Endothelial cell of umbilical vein (primary cell): ENCODE results near the gene ETV7. TPM values are rescaled to one million over a fixed set of nuclear protein-coding genes. Genes with fewer than 3 reads are reported as not detected.

Experiments used
- BruUV-seq: library from RNA; stranded (reverse); fragments of 400-500 nt; replicated peaks from 2 replicates; lab custom pipeline; 2021; lab: Mats Ljungman, UMichigan
- CTCF ChIA-PET: fragments of 300-600, 350-600 bp; sonication (Branson Sonifier 250); formaldehyde crosslinking; loops from one replicate; lab custom pipeline; 2021; ENCODE audit warnings: antibody characterized with exemption, inconsistent platforms; lab: Charles Lee
- POLR2A ChIA-PET: fragments of 300-600, 350-600 bp; sonication (Branson Sonifier 250); formaldehyde crosslinking; loops from one replicate; lab custom pipeline; 2021; ENCODE audit warnings: antibody characterized with exemption, inconsistent platforms; lab: Charles Lee
- DNase-seq: peaks from one replicate; pipeline ENCODE4 v3.0.0-alpha.2; 2011; ENCODE audit warnings: low read depth, low spot score
- FAIRE-seq: peaks from 2 replicates; lab custom pipeline; 2011; peaks lifted over from hg19 to GRCh38; lab: Jason Lieb, UNC
- H2AFZ ChIP-seq: 2 replicates; pipeline ENCODE4 v1.6.0; 2012; ENCODE audit warnings: low read depth, low read length, control low read depth, inconsistent platforms
- H3K27ac ChIP-seq: 2 replicates; pipeline ENCODE4 v1.5.1; 2011; ENCODE audit warnings: low read depth, mild to moderate bottlenecking, control low read depth, low read length, moderate library complexity; ENCODE audit not compliant: insufficient read depth
- H3K27me3 ChIP-seq, 2 experiments: 2 replicates each; pipeline versions ENCODE4 v1.6.0 to v1.6.1; 2011; ENCODE audit warnings: low read length in 2 of 2, mixed read lengths in 1 of 2; ENCODE audit not compliant: control insufficient read depth in 2 of 2, insufficient read depth in 2 of 2
- H3K36me3 ChIP-seq, 2 experiments: 2 replicates in 1 of 2; 3 replicates in 1 of 2; pipeline ENCODE4 v1.5.1; 2011; ENCODE audit warnings: low read length in 2 of 2, mild to moderate bottlenecking in 1 of 2, moderate library complexity in 1 of 2; ENCODE audit not compliant: control insufficient read depth in 2 of 2, insufficient read depth in 2 of 2; ENCODE audit errors: extremely low read depth in 1 of 2
- H3K4me1 ChIP-seq: 3 replicates; pipeline ENCODE4 v1.5.1; 2011; ENCODE audit warnings: mild to moderate bottlenecking, low read length; ENCODE audit not compliant: control insufficient read depth, insufficient read depth; ENCODE audit errors: extremely low read depth
- H3K4me2 ChIP-seq: 2 replicates; pipeline ENCODE4 v1.6.1; 2011; ENCODE audit warnings: low read length, control low read depth, mixed read lengths; ENCODE audit not compliant: insufficient read depth
- H3K4me3 ChIP-seq, 3 experiments: fragments of 200-600 bp in 1 of 3; sonication (generic), shearing (Covaris generic) in 1 of 3; replicated peaks in 1 of 3; 2 replicates each; pipeline ENCODE4 v1.5.1; 2011 to 2016; ENCODE audit warnings: control low read depth in 3 of 3, low read length in 3 of 3, mild to moderate bottlenecking in 2 of 3, inconsistent platforms in 1 of 3, low read depth in 1 of 3, moderate library complexity in 1 of 3; ENCODE audit not compliant: insufficient read depth in 1 of 3
- H3K79me2 ChIP-seq: 2 replicates; pipeline ENCODE4 v1.6.0; 2012; ENCODE audit warnings: low read length, inconsistent platforms; ENCODE audit not compliant: control insufficient read depth, insufficient read depth
- H3K9ac ChIP-seq: replicated peaks from 2 replicates; pipeline ENCODE3; 2011; ENCODE audit warnings: low read length, control low read depth; ENCODE audit not compliant: insufficient read depth; ENCODE audit errors: extremely low read depth
- H3K9me1 ChIP-seq: replicated peaks from 3 replicates; pipeline ENCODE4 v1.6.0; 2011; ENCODE audit warnings: mild to moderate bottlenecking, low read length; ENCODE audit not compliant: control insufficient read depth, insufficient read depth; ENCODE audit errors: extremely low read depth
- H3K9me3 ChIP-seq: replicated peaks from 2 replicates; pipeline ENCODE4 v1.5.1; 2012; ENCODE audit warnings: low read length, inconsistent platforms; ENCODE audit not compliant: control insufficient read depth, insufficient read depth
- H4K20me1 ChIP-seq: replicated peaks from 2 replicates; pipeline ENCODE3; 2011; ENCODE audit warnings: mild to moderate bottlenecking, low read length; ENCODE audit not compliant: control insufficient read depth, insufficient read depth; ENCODE audit errors: extremely low read depth
- FOS ChIP-seq: IDR thresholded peaks from 2 replicates; pipeline ENCODE4 v1.6.1; 2011; ENCODE audit warnings: mild to moderate bottlenecking, low read length, moderate library complexity, borderline replicate concordance; ENCODE audit not compliant: insufficient read depth
- GATA2 ChIP-seq: IDR thresholded peaks from 2 replicates; pipeline ENCODE4 v1.7.0; 2011; ENCODE audit warnings: low read depth, mild to moderate bottlenecking, moderate library complexity, mixed read lengths, low read length; ENCODE audit not compliant: insufficient read length, insufficient read depth
- JUN ChIP-seq: IDR thresholded peaks from 2 replicates; pipeline ENCODE4 v1.6.1; 2011; ENCODE audit warnings: borderline replicate concordance, low read depth; ENCODE audit not compliant: insufficient read length, insufficient read depth
- MYC ChIP-seq: IDR thresholded peaks from one replicate; pipeline ENCODE4 v1.6.1; 2011; ENCODE audit warnings: mild to moderate bottlenecking, low read depth, low read length
- POLR2A ChIP-seq: IDR thresholded peaks from 2 replicates; pipeline ENCODE4 v1.6.1; 2012; ENCODE audit warnings: low read depth, mild to moderate bottlenecking, control low read depth, low read length
- POLR2AphosphoS5 ChIP-seq: IDR thresholded peaks from 2 replicates; pipeline ENCODE4 v1.6.1; 2012; ENCODE audit warnings: low read depth, mild to moderate bottlenecking, control low read depth, low read length, moderate library complexity; ENCODE audit not compliant: insufficient read depth
- dilution Hi-C: fragments of 300-500 bp; cut with MboI; formaldehyde crosslinking; loops from one replicate; pipeline ENCODE4 v1.15.0; 2019; ENCODE audit warnings: low sequenced_read_pairs; ENCODE audit not compliant: extremely low pct_ligation_motif_present
- intact Hi-C: fragments of 100-400 bp; cut with micrococcal nuclease; formaldehyde crosslinking; loops from one replicate; pipeline ENCODE4 v1.10.0; 2022
- polyA plus RNA-seq, 4 experiments: library from polyadenylated mRNA; depleted of rRNA in 3 of 4; stranded (reverse) in 3 of 4; unstranded in 1 of 4; fragments of >200 nt; gene quantifications; 2 replicates each; pipeline versions ENCODE4 v1.2.1 to v1.2.3, GENCODE V29; 2011 to 2012; ENCODE audit warnings: missing spikeins in 1 of 4
- total RNA-seq: library from RNA; stranded (reverse); gene quantifications from 2 replicates; pipeline ENCODE4 v1.2.3, GENCODE V29; 2021
- TF ChIP-seq, protein P1 (sequence below), 2 donors: IDR thresholded peaks; 1 replicate in 1 of 2; 2 replicates in 1 of 2; pipeline ENCODE4 v1.5.1; 2011; ENCODE audit warnings: low read length in 2 of 2, mild to moderate bottlenecking in 2 of 2, moderate library complexity in 2 of 2, control low read depth in 1 of 2, inconsistent platforms in 1 of 2, low read depth in 1 of 2; ENCODE audit not compliant: insufficient read depth in 1 of 2; ENCODE audit errors: extremely low read depth in 1 of 2
- TF ChIP-seq, protein P2 (sequence below): IDR thresholded peaks from 2 replicates; pipeline ENCODE4 v1.6.1; 2011; ENCODE audit not compliant: insufficient read depth, insufficient read length

The ETV7 gene
- total and polyA plus RNA-seq, 2 donors (not counting 3 experiments of a cell fraction or from before 2014, with no cell fraction given) = 0.23 to 0.58 TPM

DNA sequence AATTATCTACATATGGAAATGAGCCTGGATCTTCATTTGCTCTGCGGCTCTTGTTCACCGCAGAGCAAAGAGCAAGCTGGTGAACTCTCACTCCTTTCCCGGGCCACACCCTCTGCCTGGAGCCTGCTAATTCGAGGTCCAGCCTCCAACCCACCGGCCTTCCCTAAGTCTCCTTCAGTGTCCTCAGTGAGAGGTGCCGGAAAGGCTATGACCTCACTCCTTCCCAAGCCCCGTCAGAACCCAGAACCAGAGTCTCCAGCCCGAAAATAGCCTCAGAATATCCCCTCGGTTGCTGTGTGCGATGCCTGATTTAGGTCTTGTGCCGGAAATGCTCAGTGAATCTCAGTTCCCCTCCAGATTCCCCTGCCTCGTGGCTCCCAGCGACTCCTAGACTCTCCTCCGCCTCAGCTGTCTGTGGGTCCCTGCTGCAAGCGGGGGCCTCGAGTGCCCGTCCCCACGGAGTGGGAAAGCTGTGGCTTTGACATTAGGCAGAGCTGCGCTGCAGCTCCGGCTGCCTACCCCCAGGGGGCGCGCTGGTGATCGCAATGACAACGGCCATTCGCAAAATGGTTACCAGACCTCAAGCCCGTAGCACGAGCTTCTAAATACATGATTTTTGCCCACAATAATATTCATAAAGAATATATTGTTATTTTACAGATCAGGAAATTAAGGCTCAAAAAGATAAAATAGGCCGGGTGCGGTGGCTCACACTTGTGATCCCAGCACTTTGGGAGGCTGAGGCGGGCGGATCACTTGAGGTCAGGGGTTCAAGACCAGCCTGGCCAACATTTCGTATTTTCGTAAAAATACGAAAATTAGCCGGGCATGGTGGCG is 46.6 kb downstream of the ETV7 start:
- no peak overlapping the region for H3K27ac ChIP-seq
- dilution Hi-C loops (no loop called here), intact Hi-C loops (loop anchor here (1.0 kb wide), 3 partner anchors 9 to 39 kb away; no protein-coding TSS in a partner anchor)
- H3K27me3 ChIP-seq = peaks cover 36 to 43% of the 10 kb centered on the region in 2 experiments
- H2AFZ ChIP-seq = peak overlapping the region; percentile 55
- H3K4me3 ChIP-seq = no peak overlapping the region
- no peaks in the 10 kb centered on the region for H3K79me2 ChIP-seq
- ChIA-PET POLR2A (interaction anchor here (0.5 to 1.3 kb wide), 3 partner anchors 10 to 55 kb away, joined by 3 to 4 read pairs (median 3); no protein-coding TSS in a partner anchor), CTCF (interaction anchor here (0.7 to 13.2 kb wide), 48 partner anchors 8 to 348 kb away, joined by 3 to 373 read pairs (median 4); partner anchors contain the start of genes KCTD20 and PXT1)
- no peaks in the 10 kb centered on the region for H4K20me1 ChIP-seq
- DNase-seq (peak; percentile 59), FAIRE-seq (peak; percentile 78)
- no peaks in the 10 kb centered on the region for H3K9me1 ChIP-seq
- H3K9ac ChIP-seq = peak overlapping the region; percentile 19
- peaks cover 4% of the 10 kb centered on the region for H3K4me1 ChIP-seq
- H3K4me2 ChIP-seq = peak overlapping the region; percentile 47
- no TSS peak for BruUV-seq
- TF ChIP-seq, protein P1, sequence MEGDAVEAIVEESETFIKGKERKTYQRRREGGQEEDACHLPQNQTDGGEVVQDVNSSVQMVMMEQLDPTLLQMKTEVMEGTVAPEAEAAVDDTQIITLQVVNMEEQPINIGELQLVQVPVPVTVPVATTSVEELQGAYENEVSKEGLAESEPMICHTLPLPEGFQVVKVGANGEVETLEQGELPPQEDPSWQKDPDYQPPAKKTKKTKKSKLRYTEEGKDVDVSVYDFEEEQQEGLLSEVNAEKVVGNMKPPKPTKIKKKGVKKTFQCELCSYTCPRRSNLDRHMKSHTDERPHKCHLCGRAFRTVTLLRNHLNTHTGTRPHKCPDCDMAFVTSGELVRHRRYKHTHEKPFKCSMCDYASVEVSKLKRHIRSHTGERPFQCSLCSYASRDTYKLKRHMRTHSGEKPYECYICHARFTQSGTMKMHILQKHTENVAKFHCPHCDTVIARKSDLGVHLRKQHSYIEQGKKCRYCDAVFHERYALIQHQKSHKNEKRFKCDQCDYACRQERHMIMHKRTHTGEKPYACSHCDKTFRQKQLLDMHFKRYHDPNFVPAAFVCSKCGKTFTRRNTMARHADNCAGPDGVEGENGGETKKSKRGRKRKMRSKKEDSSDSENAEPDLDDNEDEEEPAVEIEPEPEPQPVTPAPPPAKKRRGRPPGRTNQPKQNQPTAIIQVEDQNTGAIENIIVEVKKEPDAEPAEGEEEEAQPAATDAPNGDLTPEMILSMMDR (IDR thresholded peaks at IDR 0.05; ENCODE audit: extremely low read depth in 1 of 2, insufficient read depth in 1 of 2, low read depth in 1 of 2, low read length in 2 of 2) = peak; percentile 98 to 99
- TF ChIP-seq POLR2A = no peak
- H3K36me3 ChIP-seq = no peaks in the 10 kb centered on the region
- no peaks in the 10 kb centered on the region for H3K9me3 ChIP-seq

DNA sequence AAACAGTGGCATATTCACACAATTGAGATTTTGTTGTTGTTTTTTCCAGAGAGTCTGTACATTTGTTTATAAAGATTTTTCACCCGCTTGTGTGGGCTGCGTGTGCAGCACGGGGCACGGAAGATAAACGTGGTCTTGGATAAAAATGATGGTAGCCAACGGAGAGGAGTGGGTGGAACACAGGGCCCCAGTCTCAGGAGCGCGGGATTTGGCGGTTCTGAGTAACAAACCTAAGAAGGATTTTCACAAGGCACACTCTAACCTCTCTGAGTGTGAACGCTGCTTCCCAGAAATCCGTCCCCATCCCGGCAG is 47.2 kb downstream of the ETV7 start:
- Histone ChIP-seq H3K36me3 (no peaks in the 10 kb centered on the region), H2AFZ (no peak overlapping the region), H3K9ac (no peak overlapping the region), H3K4me3 (no peak overlapping the region), H3K27me3 (peaks cover 41 to 46% of the 10 kb centered on the region in 2 experiments), H3K27ac (no peak overlapping the region), H4K20me1 (no peaks in the 10 kb centered on the region), H3K4me2 (no peak overlapping the region), H3K9me1 (no peaks in the 10 kb centered on the region), H3K79me2 (no peaks in the 10 kb centered on the region), H3K4me1 (peaks cover 4% of the 10 kb centered on the region), H3K9me3 (no peaks in the 10 kb centered on the region)
- no peak for FAIRE-seq
- TF ChIP-seq MYC (no peak), POLR2A (no peak), GATA2 (no peak), POLR2AphosphoS5 (no peak), FOS (no peak), JUN (no peak)
- TF ChIP-seq, protein P2, sequence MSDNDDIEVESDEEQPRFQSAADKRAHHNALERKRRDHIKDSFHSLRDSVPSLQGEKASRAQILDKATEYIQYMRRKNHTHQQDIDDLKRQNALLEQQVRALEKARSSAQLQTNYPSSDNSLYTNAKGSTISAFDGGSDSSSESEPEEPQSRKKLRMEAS = no peak
- TF ChIP-seq, protein P1 (IDR thresholded peaks at IDR 0.05; ENCODE audit: extremely low read depth in 1 of 2, insufficient read depth in 1 of 2, low read depth in 1 of 2, low read length in 2 of 2) = no peak
- dilution Hi-C loops (no loop called here), intact Hi-C loops (no loop called here)
- ChIA-PET CTCF (interaction anchor here (0.7 to 13.2 kb wide), 23 partner anchors 11 to 209 kb away, joined by 3 to 373 read pairs (median 6); no protein-coding TSS in a partner anchor), POLR2A (interaction anchor here (1.3 kb wide), 1 partner anchor 11 kb away, joined by 3 read pairs; no protein-coding TSS in a partner anchor)
- no TSS peak for BruUV-seq
- no peak for DNase-seq
